ENCODE data around the gene MSLN.

Gene MSLN

DNA sequence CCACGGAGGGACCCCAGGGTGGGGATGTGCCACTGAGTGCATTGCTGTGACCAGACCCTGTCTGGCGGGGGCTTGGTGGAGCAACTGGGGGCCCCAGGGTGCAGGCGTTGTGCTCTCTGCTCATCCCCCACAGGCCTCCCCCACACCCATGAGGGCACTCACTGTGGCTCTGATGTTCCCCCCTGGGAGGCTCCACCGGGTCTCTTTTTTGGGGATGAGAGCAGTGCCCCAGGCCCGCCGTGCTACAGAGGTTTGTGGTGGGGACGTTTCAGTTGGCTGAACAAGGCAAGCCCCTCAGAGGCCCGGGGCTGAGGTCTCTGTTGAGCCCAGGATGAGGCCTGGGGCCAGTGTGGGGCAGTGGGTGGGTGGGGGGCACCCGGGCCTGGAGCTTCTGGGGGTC lies 36.8 kb upstream of the MSLN start:
- no peak for DNase-seq (ENCODE audit: low spot score)

DNA sequence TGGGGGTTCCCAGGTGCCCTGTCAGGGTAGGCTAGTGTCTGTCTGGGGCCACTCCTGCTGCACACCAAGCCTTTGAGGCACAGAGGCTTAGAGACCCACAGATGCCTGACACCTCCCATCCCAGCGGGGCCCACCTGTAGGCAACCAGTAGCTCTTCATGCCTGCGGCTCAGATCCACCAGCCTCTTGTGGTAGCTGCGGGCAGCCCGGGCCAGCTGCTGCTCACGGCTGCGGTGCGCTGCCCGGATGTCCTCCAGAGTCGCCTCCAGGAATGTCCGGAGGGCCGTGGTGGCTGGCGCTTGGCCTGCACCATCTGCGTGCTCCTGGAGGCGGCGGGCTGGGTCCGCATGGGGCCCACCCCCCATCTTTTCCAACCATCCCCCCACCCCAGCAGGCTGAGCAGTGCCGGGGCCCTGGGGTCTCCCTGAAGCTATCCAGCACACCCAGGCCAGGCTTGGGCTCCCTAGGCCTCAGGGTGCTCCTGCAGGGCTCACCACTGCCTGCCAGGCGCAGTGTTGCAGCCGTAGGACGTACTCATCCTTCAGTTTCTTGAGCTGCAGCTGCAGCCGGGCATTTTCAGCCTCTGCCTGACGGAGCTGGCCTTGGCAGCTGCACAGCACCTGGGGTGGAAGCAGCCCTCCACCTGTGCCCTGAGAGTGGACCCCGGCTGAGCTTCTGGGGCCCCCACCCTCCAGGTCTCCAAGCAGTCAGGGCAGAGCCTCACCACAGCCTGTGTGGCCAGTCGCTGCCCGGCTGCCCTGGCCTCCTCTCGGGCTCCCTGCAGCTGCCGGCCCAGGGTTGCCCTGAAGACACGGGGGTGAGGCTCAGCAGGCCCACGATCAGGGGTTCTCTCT lies 36.1 kb upstream of the MSLN start:
- DNase-seq (ENCODE audit: low spot score) = no peak

DNA sequence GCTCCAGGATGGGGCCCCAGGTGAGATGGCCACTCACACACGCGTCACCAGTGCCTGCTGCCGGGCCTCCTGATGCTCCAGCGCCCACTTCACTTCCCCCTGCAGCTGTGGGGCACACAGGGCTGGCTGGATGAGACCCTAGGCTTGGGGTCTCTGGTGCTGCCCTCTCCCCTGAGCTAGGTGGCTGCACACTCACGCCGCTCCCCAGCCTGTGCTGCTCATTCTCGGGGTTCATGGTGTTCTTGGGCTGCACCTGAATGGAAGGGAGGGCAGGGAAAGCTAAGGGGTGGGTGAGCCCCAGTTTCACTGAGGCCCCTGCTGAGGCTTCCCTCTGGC lies 35.5 kb upstream of the MSLN start:
- no peak for DNase-seq (ENCODE audit: low spot score)

DNA sequence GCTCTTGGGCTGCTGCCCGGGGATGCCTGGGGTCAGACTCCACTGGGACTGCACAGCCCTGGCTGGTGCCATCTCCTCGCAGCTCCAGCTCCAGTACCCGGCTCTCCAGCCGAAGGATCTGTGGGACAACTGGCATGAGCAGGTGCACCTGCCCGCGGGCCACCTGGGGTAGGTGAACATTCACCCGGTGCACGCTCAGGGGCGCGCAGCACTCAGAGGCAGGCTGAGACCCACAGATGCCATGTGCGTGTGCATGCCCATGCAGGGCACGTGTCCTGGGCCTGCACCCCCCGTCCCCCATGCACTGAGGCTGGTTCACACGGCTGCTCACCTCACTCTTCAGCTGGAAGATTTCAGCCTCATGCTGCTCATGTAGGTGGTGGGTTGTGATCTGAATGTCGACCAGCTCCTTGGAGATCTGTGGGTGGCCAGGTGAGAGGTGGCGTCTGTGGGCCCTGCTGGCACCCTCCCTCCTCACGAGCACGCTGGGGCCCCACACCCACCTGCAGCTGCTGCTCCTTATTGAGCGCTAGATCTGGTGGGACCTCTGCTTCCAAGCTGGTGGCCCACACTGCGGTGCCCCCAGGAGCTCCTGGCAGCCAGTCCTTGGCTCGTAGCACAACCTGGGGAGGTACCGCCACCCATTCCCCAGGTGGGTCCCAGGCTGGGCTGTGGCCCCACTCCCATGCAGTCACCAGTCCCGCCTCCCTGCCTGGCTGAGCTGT lies 34.9 kb upstream of the MSLN start:
- no peak for DNase-seq (ENCODE audit: low spot score)

DNA sequence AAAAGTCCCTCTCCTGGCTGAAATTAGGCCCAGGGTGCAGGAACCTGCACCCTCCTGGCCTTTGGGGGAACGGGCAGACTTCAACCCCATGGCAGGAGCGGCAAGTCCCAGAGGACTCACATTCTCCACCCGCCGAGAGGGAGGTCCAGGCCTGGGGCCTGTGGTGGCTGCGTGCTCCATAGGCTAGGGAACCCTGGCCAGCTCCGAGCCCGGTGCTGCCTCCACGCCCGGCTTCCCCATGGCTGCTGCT lies 34.4 kb upstream of the MSLN start:
- no peak for DNase-seq (ENCODE audit: low spot score)

DNA sequence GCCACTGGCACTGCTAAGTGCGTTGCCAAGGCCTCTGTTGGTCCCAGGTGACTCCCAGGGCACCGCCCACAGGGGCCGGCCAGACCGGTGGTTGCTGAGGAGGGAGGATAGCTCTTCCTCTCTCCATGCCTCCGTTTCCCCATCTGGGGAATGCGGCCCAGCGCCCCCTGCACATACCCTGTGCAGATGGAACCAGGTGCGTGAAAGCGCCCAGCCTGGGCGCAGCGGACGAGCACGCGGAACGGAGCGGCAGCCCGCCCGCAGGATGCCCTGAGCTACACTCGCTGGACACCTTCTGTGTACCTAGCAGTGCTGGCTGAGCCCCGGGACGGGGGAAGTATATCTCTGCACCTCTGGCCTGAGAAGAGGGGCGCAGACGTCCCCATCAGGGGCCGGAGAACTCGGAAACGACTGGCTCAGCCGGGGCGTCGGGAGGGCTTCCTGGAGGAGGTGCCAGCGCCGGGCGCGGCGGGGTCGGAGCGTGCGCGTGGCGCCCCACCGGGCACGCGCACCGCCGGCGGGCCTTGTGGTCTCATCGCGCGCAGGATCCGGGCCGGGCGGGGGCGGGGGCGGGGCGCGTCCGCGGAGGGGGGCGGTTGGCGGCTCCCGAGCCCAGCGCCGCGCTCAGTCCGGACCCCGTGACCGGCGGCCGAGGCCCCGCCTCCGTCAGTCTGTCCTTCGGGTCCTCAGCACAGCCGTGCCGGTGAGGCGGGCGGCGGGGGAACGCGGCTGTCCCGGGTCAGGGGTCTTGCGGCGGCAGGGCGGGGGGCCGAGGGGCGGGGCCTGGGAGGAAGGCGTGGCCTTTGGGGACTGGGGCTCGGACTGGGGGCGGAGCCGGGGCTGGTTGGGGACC lies 33.9 kb upstream of the MSLN start, which contains the start of the genes CCDC78 and HAGHL:
TSS of gene CCDC78 (minus strand) at position 6 of the 853 bp plus-strand sequence. CDS start 76 bp downstream, outside the sequence.
TSS of gene HAGHL (plus strand) at position 669 of the 853 bp plus-strand sequence. CDS start 404 bp downstream, outside the sequence.
- no peak for DNase-seq (ENCODE audit: low spot score)

DNA sequence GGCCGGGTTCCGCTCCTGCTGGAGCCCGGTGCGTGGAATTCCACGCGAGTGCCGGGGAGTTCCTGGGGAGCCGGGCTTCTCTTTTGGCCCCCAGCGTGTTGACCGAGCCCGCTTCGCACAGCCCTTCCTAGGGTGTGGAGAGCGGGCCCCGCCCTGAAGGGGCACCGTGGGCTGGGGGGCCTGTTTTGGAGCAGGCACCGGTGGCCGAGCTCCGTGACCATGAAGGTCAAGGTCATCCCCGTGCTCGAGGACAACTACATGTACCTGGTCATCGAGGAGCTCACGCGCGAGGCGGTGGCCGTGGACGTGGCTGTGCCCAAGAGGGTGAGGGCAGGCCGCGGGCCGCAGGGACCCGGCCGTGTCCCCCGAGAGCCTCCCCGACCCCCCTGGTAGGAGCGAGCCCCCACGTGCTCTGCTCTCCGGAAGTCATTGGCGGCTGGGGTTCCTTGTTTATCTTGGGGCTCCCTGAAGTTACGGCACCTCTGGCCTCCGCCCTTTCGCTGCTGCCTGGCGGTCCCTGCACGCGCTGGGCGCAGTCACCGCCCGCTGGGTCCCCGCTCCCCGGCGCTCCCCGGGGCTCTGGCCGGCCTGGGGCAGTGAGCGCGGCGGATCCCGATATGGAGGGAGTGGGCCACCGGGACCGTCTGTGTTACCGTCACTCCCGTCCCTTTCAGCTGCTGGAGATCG lies 33.1 kb upstream of the MSLN start:
- DNase-seq (ENCODE audit: low spot score) = no peak

DNA sequence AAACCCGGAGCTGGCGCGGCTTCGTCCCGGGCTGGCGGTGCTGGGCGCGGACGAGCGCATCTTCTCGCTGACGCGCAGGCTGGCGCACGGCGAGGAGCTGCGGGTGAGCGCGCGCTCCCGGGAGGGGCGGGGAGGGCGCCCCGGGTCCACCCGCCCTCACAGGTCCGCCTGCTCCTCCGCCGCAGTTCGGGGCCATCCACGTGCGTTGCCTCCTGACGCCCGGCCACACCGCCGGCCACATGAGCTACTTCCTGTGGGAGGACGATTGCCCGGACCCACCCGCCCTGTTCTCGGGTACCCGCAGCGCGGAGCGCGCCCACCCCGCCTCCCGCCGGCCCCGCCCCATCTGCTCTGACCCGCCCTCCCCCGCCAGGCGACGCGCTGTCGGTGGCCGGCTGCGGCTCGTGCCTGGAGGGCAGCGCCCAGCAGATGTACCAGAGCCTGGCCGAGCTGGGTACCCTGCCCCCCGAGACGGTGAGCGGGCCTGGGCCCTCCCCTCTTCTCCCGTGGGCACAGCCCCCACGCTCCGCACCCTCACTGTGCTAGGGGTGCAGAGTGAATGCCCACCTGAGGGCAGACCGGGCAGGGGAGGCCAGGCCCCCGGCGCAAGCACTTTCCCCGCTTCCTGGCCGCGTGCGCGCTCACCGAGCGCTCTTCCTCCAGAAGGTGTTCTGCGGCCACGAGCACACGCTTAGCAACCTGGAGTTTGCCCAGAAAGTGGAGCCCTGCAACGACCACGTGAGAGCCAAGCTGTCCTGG lies 32.2 kb upstream of the MSLN start:
- DNase-seq (ENCODE audit: low spot score) = no peak

DNA sequence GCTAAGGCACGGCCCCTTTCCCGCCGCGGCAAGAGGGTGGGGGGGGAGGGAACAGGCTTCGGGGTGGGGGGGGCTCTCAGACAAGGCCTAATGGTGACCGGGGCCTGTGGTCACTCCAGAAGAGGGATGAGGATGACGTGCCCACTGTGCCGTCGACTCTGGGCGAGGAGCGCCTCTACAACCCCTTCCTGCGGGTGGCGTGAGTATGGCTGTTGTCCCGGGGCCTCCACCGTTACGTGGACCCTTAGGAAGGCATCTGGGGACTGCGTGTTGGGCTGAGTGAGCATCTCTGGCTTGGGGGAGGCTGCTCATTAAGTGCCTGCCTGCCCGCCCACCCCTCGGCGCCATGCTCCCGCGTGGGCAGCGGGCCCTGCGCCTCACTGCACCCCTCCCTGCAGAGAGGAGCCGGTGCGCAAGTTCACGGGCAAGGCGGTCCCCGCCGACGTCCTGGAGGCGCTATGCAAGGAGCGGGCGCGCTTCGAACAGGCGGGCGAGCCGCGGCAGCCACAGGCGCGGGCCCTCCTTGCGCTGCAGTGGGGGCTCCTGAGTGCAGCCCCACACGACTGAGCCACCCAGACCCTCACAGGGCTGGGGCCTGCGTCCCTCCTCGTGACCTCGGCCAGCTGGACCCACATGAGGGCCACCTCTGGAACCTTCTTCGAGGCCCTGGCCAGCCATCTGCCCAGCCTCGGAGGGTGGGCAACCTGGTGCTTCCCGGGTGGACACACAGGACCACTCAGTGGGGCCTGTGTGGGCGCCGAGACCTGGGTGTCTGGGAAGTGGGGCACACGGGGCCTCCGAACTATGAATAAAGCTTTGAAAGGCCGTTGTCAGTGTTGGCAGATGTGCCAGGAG lies 31.4 kb upstream of the MSLN start:
- no peak for DNase-seq (ENCODE audit: low spot score)

DNA sequence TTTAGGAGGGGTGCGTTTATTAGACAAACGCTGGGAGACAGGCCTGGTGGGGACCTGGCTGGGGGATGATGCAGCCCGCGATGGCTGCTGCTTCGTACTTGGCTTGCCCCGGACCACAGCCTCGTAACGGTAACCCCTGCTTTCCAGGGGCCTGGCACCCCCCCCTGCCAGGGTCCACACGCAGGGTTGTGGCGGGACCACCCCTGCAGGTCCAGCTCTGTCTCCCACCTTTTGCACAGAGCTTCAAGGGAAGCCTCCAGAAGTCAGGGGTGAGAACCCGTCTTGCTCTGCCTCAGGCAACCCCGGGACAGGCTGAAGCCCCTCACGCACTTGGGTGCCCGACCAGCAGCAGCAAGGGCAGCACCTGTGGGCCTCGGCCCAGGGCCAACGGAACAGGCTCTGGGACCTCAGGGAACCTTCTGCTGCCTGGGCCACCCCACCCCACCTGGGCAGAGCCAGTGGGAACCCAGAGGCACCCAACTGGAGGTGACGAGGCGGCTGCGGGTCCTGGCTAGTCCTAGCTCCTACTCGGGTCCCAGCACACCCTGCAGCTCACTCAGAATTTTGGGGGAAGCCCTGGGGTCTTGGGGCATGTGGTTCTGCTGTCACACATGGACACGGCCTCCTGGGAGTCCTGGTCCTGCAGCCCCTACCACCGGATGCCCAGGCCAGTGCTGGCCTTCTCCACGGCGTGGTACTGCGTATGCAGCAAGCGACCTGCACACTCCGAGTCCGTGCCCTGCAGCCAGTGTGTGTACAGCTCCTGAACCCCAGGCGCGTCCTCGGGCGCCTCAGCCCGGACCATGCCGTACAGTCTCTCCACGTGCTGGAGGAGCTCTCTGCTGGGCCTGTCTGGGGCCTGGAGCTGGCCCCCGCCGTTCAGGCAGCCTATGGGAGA lies 30.5 kb upstream of the MSLN start:
- DNase-seq (ENCODE audit: low spot score) = no peak

DNA sequence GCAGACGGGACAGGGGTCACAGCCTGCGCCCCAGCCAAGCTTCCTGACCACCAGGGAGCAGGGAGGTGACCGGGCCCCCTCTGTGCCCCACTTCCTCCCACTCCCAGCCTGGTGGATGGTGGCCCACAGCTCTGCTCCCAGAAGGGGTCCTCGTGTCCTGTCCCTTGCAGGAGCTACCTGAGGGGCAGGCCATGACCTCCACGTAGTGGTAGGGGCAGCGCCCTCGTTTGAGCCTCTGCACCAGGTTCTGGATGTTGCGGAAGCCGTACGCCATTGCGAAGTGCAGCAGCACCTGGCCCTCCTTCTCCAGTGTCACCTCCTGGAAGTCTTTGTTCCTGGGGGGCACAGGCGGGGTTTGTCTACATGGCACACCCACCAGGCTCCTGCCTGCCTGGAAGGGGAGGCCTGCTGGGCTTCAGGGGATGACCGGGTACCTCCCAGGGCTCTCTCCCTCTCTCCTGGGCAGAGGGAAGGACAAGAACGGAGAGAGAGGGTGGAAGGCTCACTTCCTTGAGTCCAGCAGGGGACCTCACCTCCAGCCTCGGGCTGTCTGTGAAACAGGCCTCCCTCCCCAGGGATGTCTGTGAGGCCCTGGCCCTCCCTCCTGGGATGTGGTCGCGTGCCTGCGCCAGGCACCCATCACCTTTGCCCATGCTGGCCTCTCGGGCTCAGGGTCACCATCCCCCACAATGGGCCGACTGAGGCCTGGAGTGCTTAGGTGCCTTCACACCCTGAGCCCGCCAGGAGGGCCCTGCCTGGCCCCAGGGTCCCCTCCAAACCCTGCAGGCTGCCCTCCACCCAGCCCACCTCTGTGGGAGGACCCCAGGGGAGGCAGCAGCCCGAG lies 29.6 kb upstream of the MSLN start:
- DNase-seq (ENCODE audit: low spot score) = no peak

DNA sequence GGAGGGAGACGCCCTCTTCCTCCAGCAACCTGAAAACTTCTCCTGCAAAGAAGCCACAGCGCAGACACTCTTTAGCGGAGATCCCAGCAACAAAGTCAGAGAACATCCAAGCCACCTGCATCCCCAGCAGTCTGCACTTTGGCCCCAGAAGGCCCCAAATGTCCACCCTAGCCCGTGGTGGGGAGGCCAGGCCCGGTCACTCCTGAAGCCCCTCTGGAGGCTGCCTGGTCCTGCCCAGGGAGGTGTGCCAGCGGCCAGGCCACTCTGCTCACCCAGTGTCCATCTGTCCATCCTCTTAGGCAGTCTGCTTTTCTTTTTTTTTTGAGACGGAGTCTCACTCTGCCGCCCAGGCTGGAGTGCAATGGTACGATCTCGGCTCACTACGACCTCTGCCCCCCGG lies 28.2 kb upstream of the MSLN start:
- DNase-seq (ENCODE audit: low spot score) = no peak

DNA sequence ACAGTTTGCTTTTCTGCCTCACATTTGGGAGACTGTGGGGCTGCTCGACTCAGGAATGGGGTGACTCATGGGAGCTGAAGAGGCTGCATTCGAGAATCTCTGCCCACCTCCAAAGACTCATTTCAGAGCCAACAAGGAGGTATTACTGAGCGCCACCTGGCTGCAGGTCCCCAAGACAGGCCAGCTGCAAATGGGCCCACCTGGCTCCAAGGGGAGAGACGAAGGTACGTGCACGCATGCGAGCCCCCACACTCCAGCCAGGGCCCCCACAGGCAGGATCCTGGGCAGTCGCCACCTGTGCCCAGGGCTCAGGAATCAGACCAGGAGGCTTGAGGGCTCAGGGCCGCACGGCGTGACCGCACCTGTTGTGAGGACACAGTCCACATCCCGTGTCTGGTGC lies 27.6 kb upstream of the MSLN start:
- DNase-seq (ENCODE audit: low spot score) = no peak

DNA sequence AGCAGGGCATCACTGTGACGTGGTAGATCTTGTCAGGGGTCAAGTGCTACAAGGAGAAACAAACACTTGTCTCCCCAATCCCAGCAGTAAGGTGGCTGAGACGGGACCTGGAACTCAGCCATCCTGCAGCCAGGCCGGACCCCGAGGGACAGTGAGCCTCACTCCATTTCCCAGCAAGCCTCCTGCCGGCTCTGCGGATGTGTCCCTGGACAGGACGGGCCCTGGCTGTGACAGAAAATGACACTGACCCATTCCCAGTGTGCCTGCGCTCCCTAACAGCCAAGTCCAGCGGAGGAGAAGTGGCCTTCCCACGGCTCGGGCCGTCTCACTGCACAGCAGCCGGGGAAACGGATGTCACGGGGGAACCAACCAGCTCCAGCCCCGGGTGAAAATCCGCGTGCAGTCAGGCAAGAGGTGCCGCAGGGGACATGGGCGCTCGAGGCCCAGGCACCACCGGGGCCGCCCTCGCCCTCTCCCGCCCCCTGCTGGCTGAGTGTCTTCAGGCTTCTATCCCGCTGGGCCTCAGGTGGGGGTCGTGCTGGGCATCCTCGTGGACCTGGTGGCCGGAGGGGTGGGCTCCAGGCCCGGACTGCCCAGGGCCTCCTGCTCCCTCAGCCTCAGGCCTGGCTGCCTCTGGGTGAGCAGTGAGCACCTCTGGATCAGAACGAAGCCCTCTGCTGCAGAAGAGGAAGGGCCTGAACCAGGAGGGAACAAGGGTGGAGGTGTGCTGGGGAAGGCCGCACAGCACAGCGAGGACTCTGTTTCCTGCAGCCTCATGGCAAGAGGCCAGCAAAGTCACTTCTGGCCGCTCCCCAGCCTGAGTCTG lies 26.9 kb upstream of the MSLN start:
- no peak for DNase-seq (ENCODE audit: low spot score)

DNA sequence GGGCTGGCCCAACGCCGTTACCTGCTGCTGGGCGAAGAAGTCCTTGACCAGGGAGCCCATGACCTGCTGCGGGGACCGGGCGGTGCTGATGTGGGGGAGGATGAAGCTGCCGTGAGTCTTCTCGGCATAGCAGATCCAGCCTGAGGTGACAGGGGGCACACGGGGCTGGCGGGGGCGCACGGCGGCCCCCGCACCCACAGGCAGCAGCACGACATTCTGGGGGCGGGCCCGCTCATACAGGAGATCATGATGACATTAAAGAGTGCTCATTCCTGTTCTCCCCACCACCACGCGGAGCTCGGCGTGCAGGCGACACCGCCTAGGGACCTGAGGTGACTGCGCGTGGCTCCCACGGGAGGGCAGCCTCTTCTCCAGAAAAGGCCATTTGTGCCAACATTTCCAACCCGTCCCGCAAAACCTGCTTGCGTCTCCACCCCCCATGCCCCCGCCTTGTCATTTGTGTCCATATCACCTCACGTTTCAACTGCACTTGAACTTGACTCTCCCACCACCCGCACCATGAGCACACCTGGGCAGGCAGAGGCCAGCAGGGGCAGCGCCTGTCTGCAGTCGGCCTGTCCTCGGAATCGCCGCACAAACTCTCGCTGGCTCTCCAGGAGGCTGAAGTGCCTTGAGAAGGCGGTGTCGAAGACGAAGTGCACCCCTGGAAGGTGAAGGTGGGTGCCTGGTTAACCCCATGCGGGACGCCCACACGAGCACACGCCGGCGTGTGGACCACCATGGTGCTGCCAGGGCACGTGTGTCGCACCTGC lies 26.1 kb upstream of the MSLN start:
- DNase-seq (ENCODE audit: low spot score) = no peak

DNA sequence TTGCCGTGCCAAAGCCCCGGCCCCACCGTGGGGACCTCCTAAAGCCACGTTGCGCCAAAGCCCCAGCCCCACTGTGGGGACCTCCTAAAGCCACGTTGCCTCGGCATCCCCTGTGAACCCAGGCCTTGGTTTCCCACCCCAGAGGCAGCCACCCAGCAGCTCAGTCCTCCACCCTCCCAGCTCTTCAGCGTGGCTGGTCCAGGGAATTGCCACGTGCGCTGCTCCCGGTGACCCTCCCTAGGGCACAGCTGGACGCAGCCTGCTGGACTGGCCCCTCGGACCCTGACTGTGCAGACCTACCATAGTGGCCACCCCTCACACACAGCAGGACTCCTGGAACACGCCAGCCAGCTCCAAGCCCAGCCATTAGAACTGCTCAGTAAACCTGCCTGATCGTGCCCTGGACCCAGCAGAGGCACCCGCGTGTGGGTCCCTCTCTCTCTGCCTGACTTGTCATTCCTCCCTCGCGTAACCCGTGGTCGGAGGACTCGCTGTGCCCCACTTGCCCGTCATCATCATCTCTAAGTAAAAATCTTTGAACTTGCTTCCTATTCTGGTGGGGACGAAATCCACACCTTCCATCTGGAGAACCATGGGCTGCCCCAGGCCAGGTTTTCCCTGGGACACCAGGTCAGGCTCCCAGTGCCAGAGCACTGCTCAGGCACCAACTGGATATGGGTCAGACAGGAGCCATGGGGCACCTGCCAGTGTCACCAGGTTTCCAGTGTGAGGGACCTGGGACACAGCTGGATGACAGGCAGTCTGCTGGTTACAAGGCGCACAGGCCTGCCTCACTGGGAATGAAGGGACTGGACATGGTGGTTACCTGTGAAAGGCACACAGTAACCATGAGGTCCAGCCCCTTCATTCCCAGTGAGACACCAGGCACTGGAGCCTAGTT lies 25.3 kb upstream of the MSLN start:
- no peak for DNase-seq (ENCODE audit: low spot score)

Data from left forelimb (tissue), 1 donor.